Measurements from ENCODE around the gene FLRT2. TPM values are rescaled to one million over a fixed set of nuclear protein-coding genes. Genes with fewer than 3 reads are reported as not detected.

The FLRT2 gene
- total and polyA plus RNA-seq, 2 experiments from 2014 or later: 40.0 to 94.1 TPM

DNA sequence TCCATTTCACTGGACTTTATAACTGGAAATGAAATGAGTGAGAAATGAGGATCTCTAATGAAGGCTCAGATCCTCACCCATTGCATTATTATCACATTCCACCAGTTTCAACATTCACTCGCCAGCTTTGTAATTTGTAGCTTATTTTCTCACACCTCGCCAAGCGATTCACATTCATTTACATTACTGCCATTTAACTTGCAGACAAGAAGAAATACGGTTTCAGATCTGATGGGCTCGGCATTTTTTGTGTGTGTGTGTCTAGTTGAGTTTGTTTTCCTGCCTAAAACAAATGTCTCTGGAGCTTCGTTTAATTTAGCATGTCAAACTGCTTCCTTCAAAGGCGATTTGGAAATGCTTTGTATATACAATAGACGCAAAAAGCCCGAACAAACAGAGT, 132.2 kb downstream of the FLRT2 start:
- H3K4me1 ChIP-seq (ENCODE audit: insufficient read depth): no peaks in the 10 kb centered on the region
- H3K9ac ChIP-seq: no peak overlapping the region
- no peaks in the 10 kb centered on the region for H3K9me2 ChIP-seq (ENCODE audit: insufficient read depth)
- no peaks in the 10 kb centered on the region for H3F3A ChIP-seq (ENCODE audit: insufficient read depth)
- H3K4me2 ChIP-seq (ENCODE audit: unreplicated experiment): no peak overlapping the region
- no peaks in the 10 kb centered on the region; the same call in 1 of the 2 replicates for H3K27me3 ChIP-seq (replicated peaks; ENCODE audit: insufficient read depth)
- in situ Hi-C loops (cut with MboI): no loop called here
- DNase-seq: no peak
- H3K79me2 ChIP-seq (ENCODE audit: insufficient read depth): no peaks in the 10 kb centered on the region
- no peak overlapping the region for H3K4me3 ChIP-seq
- 53 to 55% methylated on average over 9 of the region's 9 CpGs for WGBS, 2 experiments (ENCODE audit: low coverage in 1 of 2, low lambda C conversion rate in 2 of 2, missing lambda C conversion rate in 2 of 2)
- no peaks in the 10 kb centered on the region for H3K36me3 ChIP-seq (ENCODE audit: low read depth)
- no peaks in the 10 kb centered on the region for H4K20me1 ChIP-seq (ENCODE audit: insufficient read depth)
- no peak for TF ChIP-seq EZH2 (IDR thresholded peaks at IDR 0.05; ENCODE audit: insufficient read depth, poor library complexity, severe bottlenecking)
- no peak for TF ChIP-seq EZH2phosphoT487 (IDR thresholded peaks at IDR 0.05; ENCODE audit: insufficient read depth, low read depth)
- H3K9me3 ChIP-seq (ENCODE audit: low read depth): no peaks in the 10 kb centered on the region
- no peak overlapping the region for H3K27ac ChIP-seq
- H2AFZ ChIP-seq: no peak overlapping the region

DNA sequence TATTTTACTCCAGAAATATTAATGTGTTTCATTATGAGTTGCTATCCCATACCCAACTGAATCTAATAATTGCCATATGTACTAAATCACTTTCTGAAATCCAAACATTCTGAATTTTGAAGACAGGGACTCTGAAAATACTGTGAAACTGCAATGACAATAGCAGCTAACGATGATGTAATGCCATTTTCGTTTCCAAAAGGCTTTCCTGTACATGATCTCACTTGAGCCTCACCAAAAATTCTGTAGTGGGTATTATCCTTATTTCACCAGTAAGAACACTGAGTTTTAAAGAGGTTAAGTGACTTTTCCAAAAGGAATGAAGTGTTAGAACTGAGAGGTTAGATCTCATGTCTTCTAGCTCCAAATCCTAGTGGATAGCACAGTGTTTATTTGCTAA, 133.3 kb downstream of the FLRT2 start:
- no peak for TF ChIP-seq EZH2 (IDR thresholded peaks at IDR 0.05; ENCODE audit: insufficient read depth, poor library complexity, severe bottlenecking)
- no peak for TF ChIP-seq EZH2phosphoT487 (IDR thresholded peaks at IDR 0.05; ENCODE audit: insufficient read depth, low read depth)
- H3K79me2 ChIP-seq (ENCODE audit: insufficient read depth): no peaks in the 10 kb centered on the region
- no peaks in the 10 kb centered on the region for H3K36me3 ChIP-seq (ENCODE audit: low read depth)
- no peaks in the 10 kb centered on the region for H3K4me1 ChIP-seq (ENCODE audit: insufficient read depth)
- no peaks in the 10 kb centered on the region for H3K9me3 ChIP-seq (ENCODE audit: low read depth)
- H3K4me2 ChIP-seq (ENCODE audit: unreplicated experiment): no peak overlapping the region
- H3K27ac ChIP-seq: no peak overlapping the region
- no peaks in the 10 kb centered on the region; the same call in 1 of the 2 replicates for H3K27me3 ChIP-seq (replicated peaks; ENCODE audit: insufficient read depth)
- no peak overlapping the region for H3K4me3 ChIP-seq
- in situ Hi-C loops (cut with MboI): no loop called here
- H4K20me1 ChIP-seq (ENCODE audit: insufficient read depth): no peaks in the 10 kb centered on the region
- WGBS, 2 experiments (ENCODE audit: low coverage in 1 of 2, low lambda C conversion rate in 2 of 2, missing lambda C conversion rate in 2 of 2): 1 to 3% methylated on average over 2 of the region's 2 CpGs
- H3K9me2 ChIP-seq (ENCODE audit: insufficient read depth): no peaks in the 10 kb centered on the region
- H3F3A ChIP-seq (ENCODE audit: insufficient read depth): no peaks in the 10 kb centered on the region
- H3K9ac ChIP-seq: no peak overlapping the region
- H2AFZ ChIP-seq: no peak overlapping the region
- DNase-seq: no peak

DNA sequence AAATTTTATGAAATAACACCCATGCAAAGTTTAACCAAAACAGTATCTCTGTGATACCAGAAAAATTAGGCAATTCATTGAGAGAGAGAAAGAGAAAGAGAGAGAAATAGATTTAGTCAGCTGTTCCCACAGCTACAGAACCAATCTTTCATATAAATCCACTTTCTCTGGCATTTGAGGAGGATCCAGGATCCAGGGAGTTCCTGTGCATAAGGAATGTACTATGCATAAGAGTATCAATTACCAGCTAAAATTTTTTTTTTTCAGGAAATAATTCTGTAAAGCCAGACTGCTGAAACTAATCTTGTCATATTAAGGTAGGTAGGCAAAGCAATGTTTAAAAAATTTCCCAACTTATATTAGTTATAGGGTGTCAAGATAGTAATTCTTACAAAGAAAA, 133.7 kb downstream of the FLRT2 start:
- H3K9me2 ChIP-seq (ENCODE audit: insufficient read depth): no peaks in the 10 kb centered on the region
- H3F3A ChIP-seq (ENCODE audit: insufficient read depth): no peaks in the 10 kb centered on the region
- TF ChIP-seq EZH2 (IDR thresholded peaks at IDR 0.05; ENCODE audit: insufficient read depth, poor library complexity, severe bottlenecking): no peak
- TF ChIP-seq EZH2phosphoT487 (IDR thresholded peaks at IDR 0.05; ENCODE audit: insufficient read depth, low read depth): no peak
- no peak overlapping the region for H3K4me2 ChIP-seq (ENCODE audit: unreplicated experiment)
- DNase-seq: no peak
- no peak overlapping the region for H2AFZ ChIP-seq
- H3K9ac ChIP-seq: no peak overlapping the region
- H3K27me3 ChIP-seq (replicated peaks; ENCODE audit: insufficient read depth): no peaks in the 10 kb centered on the region; the same call in 1 of the 2 replicates
- no peaks in the 10 kb centered on the region for H3K79me2 ChIP-seq (ENCODE audit: insufficient read depth)
- H4K20me1 ChIP-seq (ENCODE audit: insufficient read depth): no peaks in the 10 kb centered on the region
- no peaks in the 10 kb centered on the region for H3K9me3 ChIP-seq (ENCODE audit: low read depth)
- H3K4me1 ChIP-seq (ENCODE audit: insufficient read depth): no peaks in the 10 kb centered on the region
- no peaks in the 10 kb centered on the region for H3K36me3 ChIP-seq (ENCODE audit: low read depth)
- in situ Hi-C loops (cut with MboI): no loop called here
- H3K4me3 ChIP-seq: no peak overlapping the region
- H3K27ac ChIP-seq: no peak overlapping the region

DNA sequence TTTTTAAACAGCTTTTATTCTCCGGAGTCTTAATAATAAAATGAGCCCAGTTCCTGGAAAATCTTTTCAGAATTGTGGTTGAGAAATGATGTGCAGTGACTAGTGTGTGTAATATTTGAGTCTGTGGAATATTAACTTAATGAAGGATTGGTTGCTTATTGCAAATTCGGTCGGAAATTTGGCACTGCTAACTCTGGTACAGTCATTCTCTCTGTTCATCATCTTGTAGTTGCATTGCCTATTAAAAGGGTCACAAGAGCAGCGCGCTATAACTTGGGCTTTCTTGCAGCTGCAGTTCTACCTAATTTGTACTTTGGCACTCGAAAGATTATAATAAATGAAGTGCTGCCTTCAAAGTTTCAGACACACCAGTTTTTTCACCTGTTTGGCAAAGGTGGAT, 146.0 kb downstream of the FLRT2 start:
- Histone ChIP-seq H3F3A (ENCODE audit: insufficient read depth) (no peaks in the 10 kb centered on the region), H3K36me3 (ENCODE audit: low read depth) (no peaks in the 10 kb centered on the region), H3K4me3 (no peak overlapping the region), H3K9me2 (ENCODE audit: insufficient read depth) (no peaks in the 10 kb centered on the region), H2AFZ (no peak overlapping the region), H3K27ac (no peak overlapping the region), H3K4me2 (ENCODE audit: unreplicated experiment) (no peak overlapping the region), H3K27me3 (replicated peaks; ENCODE audit: insufficient read depth) (no peaks in the 10 kb centered on the region), H4K20me1 (ENCODE audit: insufficient read depth) (no peaks in the 10 kb centered on the region), H3K4me1 (ENCODE audit: insufficient read depth) (no peaks in the 10 kb centered on the region), H3K9ac (no peak overlapping the region), H3K9me3 (ENCODE audit: low read depth) (no peaks in the 10 kb centered on the region), H3K79me2 (ENCODE audit: insufficient read depth) (no peaks in the 10 kb centered on the region)
- in situ Hi-C loops (cut with MboI): no loop called here
- TF ChIP-seq EZH2 (IDR thresholded peaks at IDR 0.05; ENCODE audit: insufficient read depth, poor library complexity, severe bottlenecking): no peak
- TF ChIP-seq EZH2phosphoT487 (IDR thresholded peaks at IDR 0.05; ENCODE audit: insufficient read depth, low read depth): no peak
- DNase-seq: no peak
- WGBS, 2 experiments (ENCODE audit: low coverage in 1 of 2, low lambda C conversion rate in 2 of 2, missing lambda C conversion rate in 2 of 2): 30 to 39% methylated on average over 6 of the region's 6 CpGs

DNA sequence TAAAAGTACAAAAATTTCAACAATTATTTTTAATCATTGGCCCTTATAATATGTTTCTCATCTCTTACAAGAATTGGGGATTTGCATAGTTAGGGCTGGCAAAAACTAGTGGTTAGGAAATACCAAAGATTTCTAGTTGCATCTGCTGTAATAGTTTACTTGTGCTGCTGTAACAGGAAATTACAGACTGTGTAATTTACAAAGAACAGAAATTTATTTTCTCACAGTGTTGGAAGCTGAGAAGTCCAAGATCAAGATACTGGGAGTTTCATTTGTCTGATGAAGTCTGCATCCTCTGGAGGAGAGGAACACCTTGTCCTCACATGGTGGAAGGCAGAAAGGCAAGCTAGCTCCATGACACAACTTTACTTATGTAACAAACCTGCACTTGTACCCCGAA, 157.0 kb downstream of the FLRT2 start:
- 0% methylated on average over 1 of the region's 1 CpG for WGBS, 2 experiments (ENCODE audit: low coverage in 1 of 2, low lambda C conversion rate in 2 of 2, missing lambda C conversion rate in 2 of 2)
- TF ChIP-seq EZH2 (IDR thresholded peaks at IDR 0.05; ENCODE audit: insufficient read depth, poor library complexity, severe bottlenecking) (no peak), EZH2phosphoT487 (IDR thresholded peaks at IDR 0.05; ENCODE audit: insufficient read depth, low read depth) (no peak)

More for the DNA sequence above, 157.0 kb downstream of the FLRT2 start:
- no peak overlapping the region for H2AFZ ChIP-seq
- no peaks in the 10 kb centered on the region for H4K20me1 ChIP-seq (ENCODE audit: insufficient read depth)
- H3K4me1 ChIP-seq (ENCODE audit: insufficient read depth): no peaks in the 10 kb centered on the region
- H3F3A ChIP-seq (ENCODE audit: insufficient read depth): no peaks in the 10 kb centered on the region
- H3K9me3 ChIP-seq (ENCODE audit: low read depth): no peaks in the 10 kb centered on the region
- in situ Hi-C loops (cut with MboI): no loop called here
- no peak for DNase-seq
- no peaks in the 10 kb centered on the region for H3K36me3 ChIP-seq (ENCODE audit: low read depth)
- H3K79me2 ChIP-seq (ENCODE audit: insufficient read depth): no peaks in the 10 kb centered on the region
- no peak overlapping the region for H3K4me3 ChIP-seq
- no peaks in the 10 kb centered on the region for H3K9me2 ChIP-seq (ENCODE audit: insufficient read depth)
- H3K4me2 ChIP-seq (ENCODE audit: unreplicated experiment): no peak overlapping the region
- H3K27ac ChIP-seq: no peak overlapping the region
- H3K27me3 ChIP-seq (replicated peaks; ENCODE audit: insufficient read depth): no peaks in the 10 kb centered on the region
- H3K9ac ChIP-seq: no peak overlapping the region
